Lung (tissue), 12 donors: ENCODE results near the gene MAPKAPK3. TPM values are rescaled to one million over a fixed set of nuclear protein-coding genes. Genes with fewer than 3 reads are reported as not detected.

ENCODE experiments used
- ATAC-seq: fragments of 200-7000 bp; cut with Tn5 transposase; one replicate; pipeline ENCODE4 v1.9.1; 2020; ENCODE audit warnings: moderate number of reproducible peaks; ENCODE audit not compliant: insufficient read depth, low FRiP score
- DNase-seq, 3 donors: peaks; one replicate each; pipeline ENCODE4 v3.0.0-alpha.2; 2013 to 2017
- H3K27ac ChIP-seq, 2 donors: one replicate each; pipeline ENCODE4 v1.5.1; 2013; ENCODE audit warnings: mild to moderate bottlenecking in 2 of 2, moderate library complexity in 2 of 2, control low read depth in 1 of 2, inconsistent platforms in 1 of 2, low read depth in 1 of 2, low read length in 1 of 2
- H3K27me3 ChIP-seq, 3 donors: one replicate each; pipeline ENCODE4 v1.5.1; 2013; ENCODE audit warnings: low read length in 2 of 3; ENCODE audit not compliant: control insufficient read depth in 3 of 3, insufficient read depth in 3 of 3
- H3K36me3 ChIP-seq, 4 donors: one replicate each; pipeline ENCODE4 v1.5.1; 2013; ENCODE audit warnings: low read length in 4 of 4, mild to moderate bottlenecking in 1 of 4, moderate library complexity in 1 of 4; ENCODE audit not compliant: control insufficient read depth in 4 of 4, insufficient read depth in 4 of 4
- H3K4me1 ChIP-seq, 5 donors: one replicate each; pipeline ENCODE4 v1.5.1; 2013; ENCODE audit warnings: low read length in 5 of 5, mild to moderate bottlenecking in 2 of 5, moderate library complexity in 1 of 5; ENCODE audit not compliant: control insufficient read depth in 5 of 5, insufficient read depth in 5 of 5
- H3K4me3 ChIP-seq: one replicate; pipeline ENCODE4 v1.5.1; 2013; ENCODE audit warnings: mild to moderate bottlenecking, control low read depth, moderate library complexity
- H3K9ac ChIP-seq, 2 donors: one replicate each; pipeline ENCODE4 v1.5.1; 2013; ENCODE audit warnings: low read length in 2 of 2, control low read depth in 1 of 2; ENCODE audit not compliant: insufficient read depth in 1 of 2
- H3K9me3 ChIP-seq, 4 donors: one replicate each; pipeline ENCODE4 v1.5.1; 2013; ENCODE audit warnings: low read length in 3 of 4, mild to moderate bottlenecking in 1 of 4, moderate library complexity in 1 of 4; ENCODE audit not compliant: control insufficient read depth in 4 of 4, insufficient read depth in 3 of 4
- WGBS, 2 donors: extraction: QIAGEN DNeasy Blood & Tissue Kit; methylation state at CpG; one replicate each; pipeline ENCODE4 v1.1.7; 2013; 5-methylcytosine and 5-hydroxymethylcytosine counted together
- polyA plus RNA-seq, 2 donors: library from polyadenylated mRNA; stranded (reverse); fragments of 200-250 nt; gene quantifications; one replicate each; pipeline ENCODE4 v1.2.1, GENCODE V29; 2013
- total RNA-seq, 2 donors: library from RNA; depleted of rRNA in 1 of 2; stranded (reverse); fragments of >200 nt in 1 of 2; gene quantifications; one replicate each; pipeline ENCODE4 v1.2.1, GENCODE V29; 2014 to 2021
- TF ChIP-seq, protein P1 (sequence below): IDR thresholded peaks from 2 replicates; pipeline ENCODE4 v1.5.1; 2012; ENCODE audit warnings: mild to moderate bottlenecking; ENCODE audit errors: control extremely low read depth, extremely low read depth
- donor health status: control.
- donor health status: control.
- donor health status: Bipolar disorder and iron deficiency.
- donor health status: healthy.
- donor health status: DM: yes; HTN: yes; CAD: no.

Gene MAPKAPK3
- total and polyA plus RNA-seq, 4 donors = 23.6 to 96.1 (median 71.4) TPM

DNA sequence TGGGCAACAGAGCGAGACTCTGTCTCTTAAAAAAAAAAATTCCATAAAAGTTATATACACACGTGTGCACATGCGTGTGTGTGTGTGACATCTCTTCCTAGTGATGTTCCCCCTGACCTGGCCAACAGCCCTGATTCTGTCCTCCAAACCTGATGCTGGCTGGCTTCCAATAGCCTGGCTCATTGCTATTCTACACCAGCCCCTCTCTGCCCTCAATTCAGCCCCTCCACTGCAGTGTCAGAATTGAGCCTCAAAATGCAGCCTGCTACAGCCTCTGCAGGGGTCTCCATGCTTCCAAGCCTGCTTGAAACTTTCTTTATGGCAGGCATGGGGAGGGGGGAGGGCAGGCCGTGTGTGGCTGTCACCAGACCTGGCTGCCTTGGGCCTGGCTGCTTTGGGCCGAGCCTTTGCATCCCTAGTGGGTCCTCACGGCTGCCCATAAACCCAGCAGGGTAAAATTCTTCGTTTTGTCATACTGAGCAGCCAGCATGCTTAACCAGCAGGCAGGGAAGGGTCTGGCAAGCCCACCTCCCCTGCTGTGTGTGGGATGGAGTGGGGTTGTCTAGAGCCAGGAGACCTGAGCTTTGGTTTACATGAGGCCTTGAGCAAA is 35.1 kb downstream of the MAPKAPK3 start:
- Histone ChIP-seq H3K9ac (no peak overlapping the region), H3K4me3 (no peak overlapping the region), H3K4me1 (peaks cover 0 to 10% (median 0%) of the 10 kb centered on the region in 5 donors), H3K9me3 (no peaks in the 10 kb centered on the region), H3K36me3 (peaks cover 0 to 26% (median 0%) of the 10 kb centered on the region in 4 donors), H3K27me3 (no peaks in the 10 kb centered on the region), H3K27ac (no peak overlapping the region)
- TF ChIP-seq, protein P1, sequence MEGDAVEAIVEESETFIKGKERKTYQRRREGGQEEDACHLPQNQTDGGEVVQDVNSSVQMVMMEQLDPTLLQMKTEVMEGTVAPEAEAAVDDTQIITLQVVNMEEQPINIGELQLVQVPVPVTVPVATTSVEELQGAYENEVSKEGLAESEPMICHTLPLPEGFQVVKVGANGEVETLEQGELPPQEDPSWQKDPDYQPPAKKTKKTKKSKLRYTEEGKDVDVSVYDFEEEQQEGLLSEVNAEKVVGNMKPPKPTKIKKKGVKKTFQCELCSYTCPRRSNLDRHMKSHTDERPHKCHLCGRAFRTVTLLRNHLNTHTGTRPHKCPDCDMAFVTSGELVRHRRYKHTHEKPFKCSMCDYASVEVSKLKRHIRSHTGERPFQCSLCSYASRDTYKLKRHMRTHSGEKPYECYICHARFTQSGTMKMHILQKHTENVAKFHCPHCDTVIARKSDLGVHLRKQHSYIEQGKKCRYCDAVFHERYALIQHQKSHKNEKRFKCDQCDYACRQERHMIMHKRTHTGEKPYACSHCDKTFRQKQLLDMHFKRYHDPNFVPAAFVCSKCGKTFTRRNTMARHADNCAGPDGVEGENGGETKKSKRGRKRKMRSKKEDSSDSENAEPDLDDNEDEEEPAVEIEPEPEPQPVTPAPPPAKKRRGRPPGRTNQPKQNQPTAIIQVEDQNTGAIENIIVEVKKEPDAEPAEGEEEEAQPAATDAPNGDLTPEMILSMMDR = no peak
- no peak for DNase-seq
- ATAC-seq = no peak
- WGBS, 2 donors = 74 to 75% methylated on average over 7 of the region's 7 CpGs

DNA sequence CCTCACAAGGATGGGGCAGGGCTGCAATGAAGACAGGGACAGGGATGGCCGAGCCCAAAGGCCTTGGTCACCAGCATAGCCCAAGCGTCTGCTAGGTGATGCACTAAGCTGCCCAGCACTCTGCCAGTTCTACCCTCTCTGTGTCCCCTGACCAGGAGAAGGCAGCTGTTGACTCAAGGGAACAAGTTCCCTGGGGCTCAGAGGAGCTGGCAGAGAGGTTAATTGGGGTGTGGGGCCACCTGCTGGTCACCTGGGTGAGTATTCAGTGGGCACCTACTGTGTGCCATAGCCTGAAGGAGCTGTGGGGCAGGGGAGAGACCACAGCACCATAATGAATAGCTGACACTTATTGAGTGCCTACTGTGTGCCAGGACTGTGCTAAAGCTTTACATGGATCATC is 35.8 kb downstream of the MAPKAPK3 start:
- Histone ChIP-seq H3K27me3 (no peaks in the 10 kb centered on the region), H3K4me3 (no peak overlapping the region), H3K9me3 (no peaks in the 10 kb centered on the region), H3K4me1 (peaks cover 0 to 10% (median 0%) of the 10 kb centered on the region in 5 donors), H3K36me3 (peaks cover 0 to 19% (median 0%) of the 10 kb centered on the region in 4 donors), H3K9ac (no peak overlapping the region), H3K27ac (no peak overlapping the region)
- DNase-seq (peak in 1 of 3 donors; percentile 21), ATAC-seq (peak; percentile 37)
- TF ChIP-seq, protein P1 = no peak
- 79 to 90% methylated on average over 2 of the region's 2 CpGs for WGBS, 2 donors

DNA sequence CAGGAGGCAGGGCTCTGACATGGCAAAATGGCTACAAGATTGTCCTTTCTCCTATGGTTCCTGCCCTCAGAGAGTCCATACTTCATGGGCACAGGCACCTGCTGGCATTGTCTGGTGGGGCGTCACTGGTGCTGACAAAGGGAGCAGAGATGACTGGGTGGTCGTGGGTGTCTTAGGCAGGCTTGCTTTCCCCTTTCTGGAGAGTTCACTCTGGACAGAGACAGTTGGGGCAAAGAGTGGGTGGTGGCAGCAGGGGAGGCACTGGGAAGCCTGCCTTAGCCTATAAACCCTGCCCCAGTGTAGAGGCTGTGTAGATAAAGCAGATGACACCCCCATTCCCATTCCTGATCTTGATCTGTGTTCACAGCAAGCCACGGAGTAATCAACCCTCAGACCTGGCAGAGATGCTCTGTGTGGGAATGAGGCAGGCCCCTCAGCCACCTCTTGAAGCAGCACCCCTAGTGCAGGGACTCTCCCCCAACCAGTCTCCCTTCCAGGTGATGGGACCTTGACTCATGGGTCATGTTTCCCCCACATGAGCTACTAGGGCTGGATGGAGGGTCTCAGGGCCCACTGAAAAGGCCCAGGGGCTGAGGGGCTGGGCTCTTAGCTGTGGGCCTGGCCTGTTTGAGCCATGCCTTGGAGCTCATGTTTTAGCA is 37.1 kb downstream of the MAPKAPK3 start:
- ATAC-seq (no peak), DNase-seq (no peak)
- peaks cover 0 to 5% (median 0%) of the 10 kb centered on the region in 5 donors for H3K4me1 ChIP-seq

More for the DNA sequence above, 37.1 kb downstream of the MAPKAPK3 start:
- no peak overlapping the region for H3K4me3 ChIP-seq
- H3K36me3 ChIP-seq = peaks cover 0 to 7% (median 0%) of the 10 kb centered on the region in 4 donors
- no peaks in the 10 kb centered on the region for H3K9me3 ChIP-seq
- H3K27me3 ChIP-seq = no peaks in the 10 kb centered on the region
- no peak overlapping the region for H3K9ac ChIP-seq
- H3K27ac ChIP-seq = no peak overlapping the region
- WGBS, 2 donors = 69 to 73% methylated on average over 3 of the region's 3 CpGs
- TF ChIP-seq, protein P1 = no peak
